HG03520 (cell line): Measurements from ENCODE around the gene ATF7.
"Not testable (repeated sequence)": the region's sequence is repeated elsewhere in the genome, so short reads cannot be mapped to it uniquely, and the experiment has no call there.

Experiments used
- ATAC-seq: cut with Tn5 transposase; IDR thresholded peaks from one replicate; pipeline ENCODE4 v1.9.1; 2021; ENCODE audit warnings: mild to moderate bottlenecking, moderate library complexity; ENCODE audit not compliant: unreplicated experiment

Gene ATF7

DNA sequence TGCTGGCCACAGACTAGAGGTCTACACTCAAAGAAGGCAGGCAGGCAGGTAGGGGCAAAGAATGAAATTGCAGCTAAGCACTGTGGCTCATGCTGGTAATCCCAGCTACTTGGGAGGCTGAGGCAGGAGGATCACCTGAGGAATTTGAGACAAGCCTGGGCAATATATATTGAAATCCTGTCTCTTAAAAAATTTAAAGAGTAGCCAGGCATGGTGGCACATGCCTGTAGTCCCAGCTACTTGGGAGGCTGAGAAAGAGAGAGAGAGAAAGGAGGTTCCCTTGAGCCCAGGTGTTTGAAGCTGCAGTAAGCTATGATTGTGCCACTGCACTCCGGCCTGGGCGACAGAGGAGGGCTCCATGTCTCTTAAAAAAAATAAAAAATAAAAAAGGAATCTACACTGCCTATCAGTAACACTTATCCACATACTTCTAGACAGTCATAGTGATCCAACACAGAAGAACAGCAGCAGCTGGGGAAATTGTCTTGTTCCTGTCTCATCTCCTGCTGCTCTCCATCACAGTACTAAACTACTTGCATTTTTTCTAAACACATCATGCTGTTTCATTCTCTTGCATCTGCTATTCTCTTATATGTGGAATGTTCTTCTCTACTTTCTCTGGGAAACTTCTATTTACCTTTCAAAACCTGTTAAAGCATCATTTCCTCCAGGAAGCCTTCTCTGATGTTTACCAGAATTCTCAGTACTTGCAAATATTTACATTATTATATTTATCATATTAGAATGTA is 57.2 kb downstream of the ATF7 start:
- no peak for ATAC-seq

DNA sequence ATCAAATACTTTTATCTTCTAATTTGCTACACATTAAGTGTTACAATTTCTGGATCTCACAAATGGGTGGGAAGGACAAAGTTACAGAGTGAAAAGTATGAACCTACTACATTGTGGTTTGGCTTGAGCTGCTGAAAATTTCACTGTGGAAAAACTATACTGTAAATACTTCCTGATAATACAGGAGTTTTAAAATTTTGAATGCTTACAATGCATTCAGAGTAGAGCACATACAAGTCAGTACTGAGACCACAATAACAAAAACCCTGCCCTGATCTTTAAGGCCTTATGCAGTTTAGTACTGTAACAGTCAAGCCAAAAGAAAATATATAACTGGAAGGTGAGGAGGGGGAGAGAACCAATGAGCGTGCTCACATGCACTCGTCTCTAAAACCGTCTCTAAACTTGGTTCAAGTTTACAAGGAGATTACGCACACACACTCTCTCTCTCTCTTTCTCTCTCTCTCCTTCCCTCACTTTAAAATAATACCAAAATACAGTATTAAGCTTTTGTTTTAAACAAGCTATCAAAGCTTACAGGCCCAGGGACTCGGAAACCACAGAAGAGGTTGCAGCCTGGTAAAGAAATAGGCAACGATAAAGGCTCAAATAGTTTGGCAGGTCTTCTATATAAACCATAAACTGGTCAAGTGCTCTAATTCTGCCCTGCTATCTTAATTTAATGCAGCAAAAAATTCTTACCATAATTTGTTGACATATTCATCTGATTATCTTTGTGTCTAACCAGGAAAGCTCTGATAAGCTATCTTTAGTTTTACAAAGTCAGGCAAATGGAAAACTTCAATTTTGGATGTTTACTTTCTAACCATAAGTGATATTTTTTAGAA is 58.0 kb downstream of the ATF7 start:
- no peak for ATAC-seq

DNA sequence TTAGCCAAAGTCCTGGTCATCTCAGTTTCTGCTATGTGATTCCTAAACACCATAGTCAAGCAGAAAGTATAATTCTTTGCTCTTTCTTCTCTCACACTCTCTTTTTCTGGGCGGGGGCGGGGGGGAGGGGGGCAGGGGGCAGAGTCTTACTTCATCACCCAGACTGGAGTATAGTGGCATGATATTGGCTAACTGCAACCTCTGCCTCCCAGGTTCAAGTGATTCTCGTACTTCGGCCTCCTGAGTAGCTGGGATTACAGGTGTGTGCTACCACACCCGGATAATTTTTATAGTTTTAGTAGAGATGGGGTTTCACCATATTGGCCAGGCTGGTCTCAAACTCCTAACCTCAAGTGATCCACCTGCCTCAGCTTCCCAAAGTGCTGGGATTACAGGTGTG is 60.8 kb downstream of the ATF7 start:
- not testable (repeated sequence) for ATAC-seq

- no peak for ATAC-seq
Measured at GRCh38 chr12:53564941-53565340, 61.2 kb downstream of the ATF7 start.

GRCh38 chr12:53564278-53564677 is 61.9 kb downstream of the ATF7 start:
- ATAC-seq: no peak

DNA sequence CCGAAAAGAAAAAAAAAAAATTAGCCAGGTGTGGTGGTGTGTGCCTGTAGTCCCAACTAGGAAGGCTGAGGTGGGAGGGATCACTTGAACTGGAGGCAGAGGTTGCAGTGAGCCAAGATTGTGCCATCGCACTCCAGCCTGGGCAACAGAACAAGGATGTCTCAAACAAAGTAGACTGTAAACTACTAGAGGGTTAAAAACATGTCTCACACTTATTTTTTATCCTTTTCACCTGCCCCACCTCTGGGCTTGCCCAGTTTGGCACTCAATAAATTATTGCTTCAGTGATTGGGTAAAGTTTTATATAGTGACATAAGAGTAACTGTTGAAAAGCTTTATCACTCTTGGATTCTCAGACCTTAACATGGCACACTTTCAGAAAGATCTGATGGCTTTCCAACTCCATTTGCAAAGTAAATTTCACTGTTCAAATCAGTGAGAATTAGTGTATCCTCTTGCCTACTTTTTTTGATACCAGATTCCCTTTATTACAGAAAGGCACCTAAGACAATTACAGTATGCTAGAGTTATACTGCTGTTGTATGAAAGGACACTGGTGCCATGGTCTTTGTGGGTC is 62.6 kb downstream of the ATF7 start:
- ATAC-seq: no peak

DNA sequence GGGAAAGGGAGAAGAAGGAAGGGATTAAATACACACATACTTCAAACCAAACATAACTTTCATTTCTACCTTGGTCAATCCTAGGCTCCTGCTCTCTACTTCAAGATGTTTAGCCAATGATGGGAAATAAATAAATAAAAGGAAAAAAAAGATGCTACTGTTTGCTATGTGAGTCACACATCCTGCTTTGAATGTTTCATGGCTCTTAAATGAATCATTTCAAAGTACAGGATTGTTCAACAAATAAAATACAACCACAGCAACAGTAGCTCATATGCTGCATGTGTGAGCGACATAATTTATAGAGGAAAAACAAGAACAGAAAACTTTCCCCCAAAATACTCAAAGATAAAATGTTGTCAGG is 64.6 kb downstream of the ATF7 start:
- no peak for ATAC-seq

GRCh38 chr12:53560912-53561589 is 65.1 kb downstream of the ATF7 start:
- ATAC-seq: no peak

- no peak for ATAC-seq
Measured at GRCh38 chr12:53560351-53560750, 65.8 kb downstream of the ATF7 start.

DNA sequence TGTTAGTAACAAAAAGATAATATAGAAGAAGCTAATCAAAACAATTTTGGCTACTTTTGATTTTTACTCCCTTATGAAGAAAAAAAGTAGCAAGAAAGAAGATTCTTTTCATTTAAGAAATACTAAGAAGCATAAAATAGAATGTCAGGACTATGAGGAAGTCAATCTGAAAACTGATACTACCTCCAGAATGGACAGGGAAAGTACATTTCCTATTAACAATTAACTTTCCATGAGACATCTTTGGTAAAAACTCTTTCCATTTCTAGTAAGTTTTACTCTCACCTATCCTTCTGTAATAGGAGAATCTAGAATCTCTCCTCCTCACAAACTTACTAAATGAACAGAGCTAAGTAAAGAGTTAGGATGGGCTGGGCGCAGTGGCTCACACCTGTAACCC is 67.6 kb downstream of the ATF7 start:
- no peak for ATAC-seq

DNA sequence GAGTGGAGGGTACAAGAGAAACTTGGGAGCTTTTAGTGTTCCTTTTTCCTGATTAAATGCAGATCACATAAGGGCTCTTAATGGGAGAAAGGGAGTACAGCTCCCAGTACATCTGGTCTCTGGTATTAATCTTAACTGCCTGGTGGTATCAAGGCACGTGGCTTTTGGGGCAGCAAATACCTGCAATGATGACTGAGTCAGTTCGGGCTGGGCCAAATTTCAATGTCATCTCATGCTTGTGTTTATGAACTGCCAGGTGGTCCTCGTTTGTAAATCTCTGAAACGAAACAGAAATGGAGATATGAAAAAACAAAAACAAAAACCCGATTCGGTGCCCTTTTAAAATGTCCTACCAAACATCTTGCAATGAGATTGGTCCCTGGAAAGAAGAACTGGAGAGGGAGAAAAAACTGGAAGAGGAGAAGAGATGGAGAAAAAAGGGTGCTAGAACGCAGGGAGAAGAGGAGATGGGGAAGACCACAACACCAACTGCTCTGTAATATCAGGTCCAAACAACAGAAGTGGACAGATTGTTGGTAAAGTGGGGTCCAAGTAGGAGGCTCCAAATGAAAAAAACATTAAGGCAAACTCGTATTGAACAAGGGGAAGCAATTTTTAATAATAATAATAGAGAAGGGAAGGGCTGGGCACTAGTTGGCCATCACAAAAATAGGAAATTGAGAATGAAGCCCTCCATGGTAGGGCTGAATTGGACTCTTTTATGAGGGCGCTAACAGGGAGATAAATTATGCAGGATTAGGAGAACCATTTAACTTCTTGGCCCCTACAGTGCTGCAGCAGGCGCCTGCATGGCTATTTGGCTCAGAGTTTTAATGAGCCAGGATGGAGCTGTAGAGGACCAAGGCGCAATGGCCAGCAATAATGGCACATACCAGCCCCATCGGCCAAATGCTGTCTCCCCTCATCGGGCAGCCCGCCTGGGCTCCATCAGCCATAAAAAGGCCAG is 73.5 kb downstream of the ATF7 start:
- ATAC-seq: no peak

GRCh38 chr12:53551889-53552291 is 74.3 kb downstream of the ATF7 start:
- no peak for ATAC-seq

GRCh38 chr12:53550595-53550994 is 75.6 kb downstream of the ATF7 start:
- no peak for ATAC-seq

DNA sequence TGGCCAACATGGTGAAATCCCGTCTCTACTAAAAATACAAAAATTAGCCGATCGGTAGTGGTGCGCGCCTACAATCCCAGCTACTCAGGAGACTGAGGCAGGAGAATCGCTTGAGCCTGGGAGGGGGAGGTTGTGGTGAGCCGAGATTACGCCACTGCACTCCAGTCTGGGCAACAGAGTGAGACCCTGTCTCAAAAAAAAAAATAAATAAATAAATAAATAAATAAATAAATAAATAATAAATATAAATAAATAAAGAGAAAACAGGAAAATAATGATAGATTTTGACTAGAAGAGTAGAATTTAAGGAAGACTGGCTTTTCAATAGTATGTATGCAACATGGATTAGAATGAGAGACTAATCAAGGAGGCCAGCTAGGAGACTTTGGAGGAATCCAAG is 76.1 kb downstream of the ATF7 start:
- ATAC-seq: not testable (repeated sequence)

DNA sequence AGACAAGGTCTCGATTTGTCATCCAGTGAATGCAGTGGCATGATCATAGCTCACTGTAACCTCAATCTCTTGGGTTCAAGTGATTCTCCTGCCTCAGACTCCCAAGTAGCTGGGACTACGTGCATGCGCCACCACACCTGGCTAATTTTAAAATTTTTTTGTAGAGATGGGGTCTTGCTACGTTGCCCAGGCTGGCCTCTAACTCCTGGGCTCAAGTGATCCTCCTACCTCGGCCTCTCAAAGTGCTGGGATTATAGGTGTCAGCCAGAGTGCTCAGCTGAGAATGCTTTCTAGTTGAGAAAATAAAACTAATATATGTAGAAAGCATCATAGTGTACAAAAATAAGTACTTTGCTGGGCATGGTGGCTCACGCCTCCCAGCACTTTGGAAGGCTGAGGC is 77.8 kb downstream of the ATF7 start:
- not testable (repeated sequence) for ATAC-seq

DNA sequence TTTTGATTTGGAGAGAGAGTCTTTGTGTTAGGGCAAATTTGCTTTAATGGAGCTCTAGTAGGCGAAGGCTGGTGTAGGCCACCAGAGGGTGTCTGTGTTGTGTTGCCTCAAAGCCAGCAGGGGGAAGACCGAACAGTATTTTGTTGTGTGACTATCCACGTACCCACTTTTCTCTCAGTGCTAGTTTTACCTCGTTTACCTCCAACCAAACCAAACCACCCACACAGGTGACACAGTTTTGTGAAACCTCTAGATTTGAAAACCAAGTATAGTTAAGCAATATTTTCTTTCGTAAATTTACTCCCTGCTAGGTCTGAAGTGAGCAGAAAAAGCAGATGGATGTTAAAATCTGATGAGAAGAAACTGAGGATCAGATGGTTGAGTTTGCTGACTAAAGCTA is 82.6 kb downstream of the ATF7 start:
- no peak for ATAC-seq

DNA sequence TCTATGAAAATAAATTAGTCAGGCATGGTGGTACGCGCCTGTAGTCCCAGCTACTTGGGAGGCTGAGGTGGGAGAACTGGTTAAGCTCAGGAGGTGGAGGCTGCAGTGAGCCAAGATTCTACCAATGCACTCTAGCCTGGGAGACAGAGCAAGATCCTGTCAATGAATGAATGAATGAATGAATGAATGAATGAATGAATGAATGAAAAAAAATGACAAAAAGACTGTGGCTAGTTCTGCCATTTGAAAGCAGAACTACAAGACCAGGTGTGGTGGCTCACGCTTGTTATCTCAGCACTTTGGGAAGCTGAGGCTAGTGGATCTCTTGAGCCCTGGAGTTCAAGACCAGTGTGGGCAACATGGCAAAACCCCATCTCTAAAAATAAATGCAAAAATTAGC is 86.7 kb downstream of the ATF7 start:
- no peak for ATAC-seq

DNA sequence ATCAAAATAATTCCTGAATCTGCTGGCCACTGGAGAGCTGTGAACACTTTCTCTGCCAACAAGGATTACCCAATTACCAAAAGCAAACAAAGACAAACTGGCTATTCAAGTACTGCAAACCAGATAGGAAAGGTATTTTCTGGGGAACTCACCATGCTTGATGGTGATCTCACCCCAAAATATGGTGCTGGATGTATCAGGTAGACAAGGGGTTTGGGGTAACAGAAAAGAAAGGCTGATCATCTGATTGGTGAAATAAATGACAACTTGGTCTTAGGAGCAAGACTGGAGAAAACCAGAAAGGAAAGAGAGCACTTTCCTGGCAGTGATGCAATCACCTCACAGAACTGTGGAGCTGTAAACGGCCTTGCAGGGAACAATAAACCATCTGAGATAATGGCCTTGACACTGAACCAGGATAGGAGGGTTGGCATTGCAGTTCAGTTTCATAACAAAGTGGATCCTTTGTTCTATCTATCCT is 87.9 kb downstream of the ATF7 start:
- no peak for ATAC-seq

GRCh38 chr12:53536962-53537361 is 89.2 kb downstream of the ATF7 start:
- no peak for ATAC-seq

GRCh38 chr12:53533471-53533870 is 92.7 kb downstream of the ATF7 start:
- ATAC-seq: no peak
